ENCODE results near the gene C10orf62. TPM values are rescaled to one million over a fixed set of nuclear protein-coding genes. Genes with fewer than 3 reads are reported as not detected.
A peak's percentile ranks its signal among the peaks of the same experiment; 100 is the strongest.

The C10orf62 gene
- total and polyA plus RNA-seq, 2 of the 13 experiments (the other 11 are each of a cell fraction or from before 2014, with no cell fraction given), result 0.61 to 1.6 TPM

DNA sequence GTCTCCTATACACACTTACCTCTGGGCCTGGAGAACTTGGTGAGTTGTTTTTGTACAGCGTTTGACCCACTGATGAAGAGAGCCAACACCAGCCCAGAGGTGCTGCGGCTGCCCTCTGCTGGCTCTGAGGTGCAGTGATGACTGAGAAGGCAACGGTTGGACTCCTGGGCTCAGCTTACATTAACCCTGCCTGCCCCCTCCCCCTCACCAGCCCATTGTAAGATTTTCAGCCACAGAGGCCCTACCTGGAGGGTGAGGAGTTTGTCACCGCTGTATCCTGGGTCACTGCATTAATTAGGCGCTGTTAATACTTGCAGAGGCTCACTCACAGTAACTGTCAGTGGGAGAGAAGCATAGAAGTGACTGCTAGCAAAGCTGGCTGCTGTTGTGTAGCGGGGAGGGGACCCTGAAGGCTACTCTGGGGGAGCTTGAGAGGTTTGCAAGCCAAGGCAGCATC is 35.9 kb upstream of the C10orf62 start (continued):
- TF ChIP-seq, protein P1, sequence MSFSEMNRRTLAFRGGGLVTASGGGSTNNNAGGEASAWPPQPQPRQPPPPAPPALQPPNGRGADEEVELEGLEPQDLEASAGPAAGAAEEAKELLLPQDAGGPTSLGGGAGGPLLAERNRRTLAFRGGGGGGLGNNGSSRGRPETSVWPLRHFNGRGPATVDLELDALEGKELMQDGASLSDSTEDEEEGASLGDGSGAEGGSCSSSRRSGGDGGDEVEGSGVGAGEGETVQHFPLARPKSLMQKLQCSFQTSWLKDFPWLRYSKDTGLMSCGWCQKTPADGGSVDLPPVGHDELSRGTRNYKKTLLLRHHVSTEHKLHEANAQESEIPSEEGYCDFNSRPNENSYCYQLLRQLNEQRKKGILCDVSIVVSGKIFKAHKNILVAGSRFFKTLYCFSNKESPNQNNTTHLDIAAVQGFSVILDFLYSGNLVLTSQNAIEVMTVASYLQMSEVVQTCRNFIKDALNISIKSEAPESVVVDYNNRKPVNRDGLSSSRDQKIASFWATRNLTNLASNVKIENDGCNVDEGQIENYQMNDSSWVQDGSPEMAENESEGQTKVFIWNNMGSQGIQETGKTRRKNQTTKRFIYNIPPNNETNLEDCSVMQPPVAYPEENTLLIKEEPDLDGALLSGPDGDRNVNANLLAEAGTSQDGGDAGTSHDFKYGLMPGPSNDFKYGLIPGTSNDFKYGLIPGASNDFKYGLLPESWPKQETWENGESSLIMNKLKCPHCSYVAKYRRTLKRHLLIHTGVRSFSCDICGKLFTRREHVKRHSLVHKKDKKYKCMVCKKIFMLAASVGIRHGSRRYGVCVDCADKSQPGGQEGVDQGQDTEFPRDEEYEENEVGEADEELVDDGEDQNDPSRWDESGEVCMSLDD (CRISPR knock-in tag; IDR thresholded peaks at IDR 0.05; ENCODE audit: borderline replicate concordance), result no peak
- TF ChIP-seq ZNF883 (CRISPR knock-in tag; IDR thresholded peaks at IDR 0.05; ENCODE audit: not compliant biosample characterization) (no peak), ZNF703 (CRISPR knock-in tag; IDR thresholded peaks at IDR 0.05; ENCODE audit: borderline replicate concordance) (no peak), ELF3 (CRISPR knock-in tag; IDR thresholded peaks at IDR 0.05) (0 out of 2 replicates have a peak, but pooled peaks have one; percentile 29), HNF4G (IDR thresholded peaks at IDR 0.05; ENCODE audit: borderline replicate concordance, low read depth, low read length) (0 out of 2 replicates have a peak, but pooled peaks have one; percentile 26), HNF4G (CRISPR knock-in tag; IDR thresholded peaks at IDR 0.05; ENCODE audit: borderline replicate concordance, low read depth) (no peak), ZNF652 (CRISPR knock-in tag; IDR thresholded peaks at IDR 0.05; ENCODE audit: borderline replicate concordance, low read depth) (peak; percentile 73), HDAC1 (CRISPR knock-in tag; IDR thresholded peaks at IDR 0.05) (no peak), ZNF720 (CRISPR knock-in tag; IDR thresholded peaks at IDR 0.05) (no peak)
- TF ChIP-seq, protein P2, sequence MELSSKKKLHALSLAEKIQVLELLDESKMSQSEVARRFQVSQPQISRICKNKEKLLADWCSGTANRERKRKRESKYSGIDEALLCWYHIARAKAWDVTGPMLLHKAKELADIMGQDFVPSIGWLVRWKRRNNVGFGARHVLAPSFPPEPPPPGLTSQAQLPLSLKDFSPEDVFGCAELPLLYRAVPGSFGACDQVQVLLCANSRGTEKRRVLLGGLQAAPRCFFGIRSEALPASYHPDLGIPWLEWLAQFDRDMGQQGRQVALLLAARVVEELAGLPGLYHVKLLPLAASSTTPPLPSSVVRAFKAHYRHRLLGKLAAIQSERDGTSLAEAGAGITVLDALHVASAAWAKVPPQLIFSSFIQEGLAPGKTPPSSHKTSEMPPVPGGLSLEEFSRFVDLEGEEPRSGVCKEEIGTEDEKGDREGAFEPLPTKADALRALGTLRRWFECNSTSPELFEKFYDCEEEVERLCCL (CRISPR knock-in tag; IDR thresholded peaks at IDR 0.05; ENCODE audit: borderline replicate concordance), result no peak
- TF ChIP-seq, protein P3, sequence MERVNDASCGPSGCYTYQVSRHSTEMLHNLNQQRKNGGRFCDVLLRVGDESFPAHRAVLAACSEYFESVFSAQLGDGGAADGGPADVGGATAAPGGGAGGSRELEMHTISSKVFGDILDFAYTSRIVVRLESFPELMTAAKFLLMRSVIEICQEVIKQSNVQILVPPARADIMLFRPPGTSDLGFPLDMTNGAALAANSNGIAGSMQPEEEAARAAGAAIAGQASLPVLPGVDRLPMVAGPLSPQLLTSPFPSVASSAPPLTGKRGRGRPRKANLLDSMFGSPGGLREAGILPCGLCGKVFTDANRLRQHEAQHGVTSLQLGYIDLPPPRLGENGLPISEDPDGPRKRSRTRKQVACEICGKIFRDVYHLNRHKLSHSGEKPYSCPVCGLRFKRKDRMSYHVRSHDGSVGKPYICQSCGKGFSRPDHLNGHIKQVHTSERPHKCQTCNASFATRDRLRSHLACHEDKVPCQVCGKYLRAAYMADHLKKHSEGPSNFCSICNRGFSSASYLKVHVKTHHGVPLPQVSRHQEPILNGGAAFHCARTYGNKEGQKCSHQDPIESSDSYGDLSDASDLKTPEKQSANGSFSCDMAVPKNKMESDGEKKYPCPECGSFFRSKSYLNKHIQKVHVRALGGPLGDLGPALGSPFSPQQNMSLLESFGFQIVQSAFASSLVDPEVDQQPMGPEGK (CRISPR knock-in tag; IDR thresholded peaks at IDR 0.05), result 0 out of 2 replicates have a peak, but pooled peaks have one; percentile 40
- TF ChIP-seq, protein P4, sequence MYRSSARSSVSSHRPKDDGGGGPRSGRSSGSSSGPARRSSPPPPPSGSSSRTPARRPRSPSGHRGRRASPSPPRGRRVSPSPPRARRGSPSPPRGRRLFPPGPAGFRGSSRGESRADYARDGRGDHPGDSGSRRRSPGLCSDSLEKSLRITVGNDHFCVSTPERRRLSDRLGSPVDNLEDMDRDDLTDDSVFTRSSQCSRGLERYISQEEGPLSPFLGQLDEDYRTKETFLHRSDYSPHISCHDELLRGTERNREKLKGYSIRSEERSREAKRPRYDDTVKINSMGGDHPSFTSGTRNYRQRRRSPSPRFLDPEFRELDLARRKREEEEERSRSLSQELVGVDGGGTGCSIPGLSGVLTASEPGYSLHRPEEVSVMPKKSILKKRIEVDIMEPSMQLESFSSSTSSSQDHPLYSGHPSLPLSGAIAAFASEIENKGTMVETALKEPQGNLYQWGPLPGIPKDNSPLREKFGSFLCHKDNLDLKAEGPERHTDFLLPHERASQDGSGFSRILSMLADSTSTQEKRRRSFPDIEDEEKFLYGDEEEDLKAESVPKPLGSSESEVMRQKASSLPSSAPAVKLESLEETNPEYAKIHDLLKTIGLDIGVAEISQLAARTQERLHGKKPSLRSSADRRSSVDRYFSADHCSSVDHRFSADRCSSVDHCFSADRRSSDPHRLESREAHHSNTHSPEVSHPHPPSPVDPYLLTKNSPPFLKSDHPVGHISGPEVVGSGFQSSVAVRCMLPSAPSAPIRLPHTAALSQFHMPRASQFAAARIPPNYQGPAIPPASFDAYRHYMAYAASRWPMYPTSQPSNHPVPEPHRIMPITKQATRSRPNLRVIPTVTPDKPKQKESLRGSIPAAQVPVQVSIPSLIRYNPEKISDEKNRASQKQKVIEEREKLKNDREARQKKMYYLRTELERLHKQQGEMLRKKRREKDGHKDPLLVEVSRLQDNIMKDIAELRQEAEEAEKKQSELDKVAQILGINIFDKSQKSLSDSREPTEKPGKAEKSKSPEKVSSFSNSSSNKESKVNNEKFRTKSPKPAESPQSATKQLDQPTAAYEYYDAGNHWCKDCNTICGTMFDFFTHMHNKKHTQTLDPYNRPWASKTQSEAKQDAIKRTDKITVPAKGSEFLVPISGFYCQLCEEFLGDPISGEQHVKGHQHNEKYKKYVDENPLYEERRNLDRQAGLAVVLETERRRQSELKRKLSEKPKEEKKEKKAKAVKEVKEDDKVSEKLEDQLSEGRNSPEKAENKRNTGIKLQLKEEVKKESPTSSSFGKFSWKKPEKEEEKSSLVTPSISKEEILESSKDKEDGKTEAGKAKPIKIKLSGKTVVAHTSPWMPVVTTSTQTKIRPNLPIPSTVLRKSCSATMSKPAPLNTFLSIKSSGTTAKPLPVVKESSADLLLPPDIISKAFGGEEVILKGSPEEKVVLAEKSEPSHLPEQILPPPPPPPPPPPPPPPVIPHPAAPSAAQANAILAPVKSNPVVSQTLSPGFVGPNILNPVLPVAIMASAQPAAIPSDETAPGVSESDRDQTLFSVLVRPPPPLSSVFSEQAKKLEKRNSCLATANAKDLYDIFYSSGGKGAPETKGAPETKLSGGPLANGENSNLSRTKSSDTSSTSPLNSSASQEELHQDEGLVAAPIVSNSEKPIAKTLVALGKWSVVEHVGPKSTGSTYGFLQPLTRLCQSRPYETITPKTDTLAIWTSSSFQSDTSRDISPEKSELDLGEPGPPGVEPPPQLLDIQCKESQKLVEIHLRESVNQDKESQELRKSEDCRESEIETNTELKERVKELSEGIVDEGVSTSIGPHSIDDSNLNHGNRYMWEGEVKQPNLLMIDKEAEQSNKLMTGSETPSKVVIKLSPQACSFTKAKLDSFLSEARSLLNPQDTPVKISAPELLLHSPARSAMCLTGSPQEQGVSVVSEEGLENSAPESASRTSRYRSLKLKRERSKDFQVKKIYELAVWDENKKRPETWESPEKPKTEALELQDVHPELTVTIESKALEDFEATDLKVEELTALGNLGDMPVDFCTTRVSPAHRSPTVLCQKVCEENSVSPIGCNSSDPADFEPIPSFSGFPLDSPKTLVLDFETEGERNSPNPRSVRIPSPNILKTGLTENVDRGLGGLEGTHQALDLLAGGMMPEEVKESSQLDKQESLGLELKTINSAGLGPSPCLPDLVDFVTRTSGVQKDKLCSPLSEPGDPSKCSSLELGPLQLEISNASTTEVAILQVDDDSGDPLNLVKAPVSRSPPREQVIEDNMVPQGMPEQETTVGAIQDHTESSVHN (CRISPR knock-in tag; IDR thresholded peaks at IDR 0.05), result no peak
- TF ChIP-seq, protein P5, sequence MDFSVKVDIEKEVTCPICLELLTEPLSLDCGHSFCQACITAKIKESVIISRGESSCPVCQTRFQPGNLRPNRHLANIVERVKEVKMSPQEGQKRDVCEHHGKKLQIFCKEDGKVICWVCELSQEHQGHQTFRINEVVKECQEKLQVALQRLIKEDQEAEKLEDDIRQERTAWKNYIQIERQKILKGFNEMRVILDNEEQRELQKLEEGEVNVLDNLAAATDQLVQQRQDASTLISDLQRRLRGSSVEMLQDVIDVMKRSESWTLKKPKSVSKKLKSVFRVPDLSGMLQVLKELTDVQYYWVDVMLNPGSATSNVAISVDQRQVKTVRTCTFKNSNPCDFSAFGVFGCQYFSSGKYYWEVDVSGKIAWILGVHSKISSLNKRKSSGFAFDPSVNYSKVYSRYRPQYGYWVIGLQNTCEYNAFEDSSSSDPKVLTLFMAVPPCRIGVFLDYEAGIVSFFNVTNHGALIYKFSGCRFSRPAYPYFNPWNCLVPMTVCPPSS (IDR thresholded peaks at IDR 0.05), result no peak
